Measurements from ENCODE around the gene ABO. TPM values are rescaled to one million over a fixed set of nuclear protein-coding genes. Genes with fewer than 3 reads are reported as not detected.
A peak's percentile ranks its signal among the peaks of the same experiment; 100 is the strongest.
"Not testable (repeated sequence)": the region's sequence is repeated elsewhere in the genome, so short reads cannot be mapped to it uniquely, and the experiment has no call there.

ABO gene
- total RNA-seq, 1 donor from 2014 or later, result 0.40 TPM

DNA sequence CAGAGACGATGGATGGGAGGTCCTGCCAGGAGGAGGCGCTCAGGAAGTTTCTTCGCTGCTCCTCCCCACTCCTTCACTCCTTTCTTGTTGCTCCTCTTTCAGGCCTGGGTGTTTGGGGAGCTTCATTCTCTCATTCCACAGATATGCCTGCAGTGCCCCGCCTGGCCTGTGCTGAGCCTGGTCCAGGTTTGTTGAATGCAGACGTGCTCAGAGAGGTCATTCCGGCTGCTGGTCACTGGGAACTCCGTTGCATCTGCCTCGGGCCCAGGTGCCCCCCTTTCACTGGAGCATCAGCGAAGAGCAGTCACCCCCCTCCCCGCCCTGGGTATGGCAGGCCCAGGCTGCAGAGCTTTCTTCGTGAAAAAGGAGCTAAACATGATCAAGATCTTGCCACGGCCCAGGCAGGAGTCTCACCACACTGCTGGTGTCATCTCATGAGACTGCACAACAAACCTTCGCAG lies 45.5 kb upstream of the ABO start:
- DNase-seq (ENCODE audit: low read depth, low spot score), result no peak
- H3K36me3 Mint-ChIP-seq (ENCODE audit: low read depth), result no peaks in the 10 kb centered on the region
- no peak for TF ChIP-seq CTCF (conservative IDR thresholded peaks at IDR 0.05)
- H3K9me3 Mint-ChIP-seq, result no peaks in the 10 kb centered on the region
- H3K27me3 Mint-ChIP-seq (ENCODE audit: low read depth), result peaks cover 3% of the 10 kb centered on the region
- H3K4me3 Mint-ChIP-seq, result no peak overlapping the region
- peak overlapping the region; percentile 45 for H3K27ac Mint-ChIP-seq (ENCODE audit: unreplicated experiment)
- no peaks in the 10 kb centered on the region for H3K4me1 Mint-ChIP-seq

- not testable (repeated sequence) for H3K27ac Mint-ChIP-seq (ENCODE audit: unreplicated experiment); H3K4me3 Mint-ChIP-seq; H3K9me3 Mint-ChIP-seq; H3K4me1 Mint-ChIP-seq; H3K27me3 Mint-ChIP-seq (ENCODE audit: low read depth); DNase-seq (ENCODE audit: low read depth, low spot score); H3K36me3 Mint-ChIP-seq (ENCODE audit: low read depth)
These were observed 42.5 kb upstream of the ABO start for GRCh38 chr9:133317551-133317950.

DNA sequence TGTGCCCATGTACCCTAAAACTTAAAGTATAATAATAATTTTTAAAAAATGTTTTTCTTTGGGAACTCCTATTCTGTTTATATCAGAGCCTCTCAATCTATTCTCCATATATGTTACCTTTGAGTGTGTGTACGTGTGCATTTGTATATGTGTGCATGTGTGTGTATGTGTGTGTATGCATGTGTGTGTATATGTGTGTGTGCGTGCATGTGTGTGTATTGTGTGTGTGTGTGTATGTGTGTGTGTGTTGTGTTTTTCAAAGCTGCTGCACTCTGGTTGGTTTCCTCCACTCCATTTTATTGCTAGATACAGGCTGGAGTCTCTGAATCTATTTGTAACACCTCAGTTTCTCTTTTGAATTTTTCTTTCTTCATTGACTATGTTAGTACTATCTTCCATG lies 41.0 kb upstream of the ABO start:
- no peak for TF ChIP-seq CTCF (conservative IDR thresholded peaks at IDR 0.05)
- no peaks in the 10 kb centered on the region for H3K9me3 Mint-ChIP-seq
- H3K27ac Mint-ChIP-seq (ENCODE audit: unreplicated experiment), result no peak overlapping the region
- H3K4me3 Mint-ChIP-seq, result no peak overlapping the region
- H3K4me1 Mint-ChIP-seq, result no peaks in the 10 kb centered on the region
- no peaks in the 10 kb centered on the region for H3K36me3 Mint-ChIP-seq (ENCODE audit: low read depth)
- peaks cover 3% of the 10 kb centered on the region for H3K27me3 Mint-ChIP-seq (ENCODE audit: low read depth)
- DNase-seq (ENCODE audit: low read depth, low spot score), result no peak

DNA sequence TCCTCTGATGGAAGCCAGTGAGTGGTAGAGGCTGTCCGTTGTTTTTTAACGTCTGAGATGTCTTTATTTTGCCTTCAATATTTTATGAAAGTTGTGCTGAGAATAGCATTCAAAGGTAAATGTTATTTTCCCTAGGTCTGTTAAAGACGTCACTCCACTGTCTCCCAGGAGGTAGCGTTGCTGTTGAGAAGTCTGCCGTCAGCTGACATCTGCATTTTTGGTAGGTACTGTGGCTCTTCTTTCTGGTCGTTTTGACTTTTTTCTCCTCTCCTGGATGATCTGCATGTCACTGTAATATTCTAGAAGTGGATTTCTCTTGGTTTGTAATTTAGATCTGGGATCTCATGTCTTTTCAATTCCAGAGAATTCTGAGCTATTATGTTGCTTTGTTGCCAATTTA lies 34.6 kb upstream of the ABO start:
- Mint-ChIP-seq H3K27ac (ENCODE audit: unreplicated experiment) (peak overlapping the region; percentile 57), H3K27me3 (ENCODE audit: low read depth) (peaks cover 7% of the 10 kb centered on the region), H3K4me3 (no peak overlapping the region), H3K36me3 (ENCODE audit: low read depth) (no peaks in the 10 kb centered on the region), H3K9me3 (peaks cover 8% of the 10 kb centered on the region), H3K4me1 (no peaks in the 10 kb centered on the region)
- no peak for DNase-seq (ENCODE audit: low read depth, low spot score)
- no peak for TF ChIP-seq CTCF (conservative IDR thresholded peaks at IDR 0.05)

GRCh38 chr9:133307301-133307700 lies 32.3 kb upstream of the ABO start:
- TF ChIP-seq CTCF (conservative IDR thresholded peaks at IDR 0.05), result no peak
- no peak overlapping the region for H3K4me3 Mint-ChIP-seq
- H3K27me3 Mint-ChIP-seq (ENCODE audit: low read depth), result peaks cover 7% of the 10 kb centered on the region
- DNase-seq (ENCODE audit: low read depth, low spot score), result no peak
- H3K4me1 Mint-ChIP-seq, result no peaks in the 10 kb centered on the region
- no peak overlapping the region for H3K27ac Mint-ChIP-seq (ENCODE audit: unreplicated experiment)
- H3K36me3 Mint-ChIP-seq (ENCODE audit: low read depth), result no peaks in the 10 kb centered on the region
- H3K9me3 Mint-ChIP-seq, result peaks cover 8% of the 10 kb centered on the region

- Mint-ChIP-seq H3K4me3 (no peak overlapping the region), H3K27ac (ENCODE audit: unreplicated experiment) (peak overlapping the region; percentile 6), H3K9me3 (peaks cover 8% of the 10 kb centered on the region), H3K4me1 (no peaks in the 10 kb centered on the region), H3K27me3 (ENCODE audit: low read depth) (peaks cover 7% of the 10 kb centered on the region), H3K36me3 (ENCODE audit: low read depth) (no peaks in the 10 kb centered on the region)
- DNase-seq (ENCODE audit: low read depth, low spot score), result no peak
- TF ChIP-seq CTCF (conservative IDR thresholded peaks at IDR 0.05), result no peak
These were observed 31.5 kb upstream of the ABO start for GRCh38 chr9:133306242-133307204.

Measured in neural crest cell (in vitro differentiated cells).